OCI-LY1 (cell line): ENCODE results near the gene KIF21A.

Source experiments
- CTCF ChIP-seq: fragments of 200-600 bp; sonication (generic), shearing (Covaris generic); IDR thresholded peaks from 2 replicates; pipeline ENCODE4 v1.5.1; 2017; ENCODE audit warnings: mild to moderate bottlenecking, antibody characterized with exemption, low read length, moderate library complexity, mixed read lengths
- EZH2 ChIP-seq: fragments of 200-600 bp; sonication (generic), shearing (Covaris generic); IDR thresholded peaks from 2 replicates; pipeline ENCODE4 v1.8.0; 2017; ENCODE audit warnings: borderline replicate concordance, mixed run types, mild to moderate bottlenecking, antibody characterized with exemption, low read length, moderate library complexity, mixed read lengths

- TF ChIP-seq CTCF (no peak), EZH2 (no peak)
These were observed 13.1 kb downstream of the KIF21A start for GRCh38 chr12:39429809-39430208.
